Trophoblast cell (in vitro differentiated cells and primary cell): ENCODE data around the gene PIGBOS1.

Source experiments
- DNase-seq, 2 donors: peaks; one replicate each; pipeline ENCODE4 v3.0.0-alpha.2; 2016
- H2AFZ ChIP-seq: 2 replicates; pipeline ENCODE4 v1.6.1; 2013; ENCODE audit warnings: low read length, moderate library complexity, mild to moderate bottlenecking; ENCODE audit not compliant: insufficient read depth, poor library complexity
- H2AK5ac ChIP-seq: 2 replicates; pipeline ENCODE4 v1.6.1; 2013; ENCODE audit warnings: mild to moderate bottlenecking, low read length
- H2BK120ac ChIP-seq: 2 replicates; pipeline ENCODE4 v1.6.1; 2013; ENCODE audit warnings: low read length, mild to moderate bottlenecking, moderate library complexity; ENCODE audit not compliant: insufficient read depth, poor library complexity
- H2BK12ac ChIP-seq: 2 replicates; pipeline ENCODE4 v1.6.1; 2013; ENCODE audit warnings: mild to moderate bottlenecking, low read length, moderate library complexity
- H2BK5ac ChIP-seq: 2 replicates; pipeline ENCODE4 v1.6.1; 2013; ENCODE audit warnings: low read length, low read depth, moderate library complexity, mild to moderate bottlenecking; ENCODE audit not compliant: poor library complexity
- H3K14ac ChIP-seq: 2 replicates; pipeline ENCODE4 v1.6.1; 2013; ENCODE audit warnings: mild to moderate bottlenecking, low read length
- H3K18ac ChIP-seq: 2 replicates; pipeline ENCODE4 v1.6.1; 2013; ENCODE audit warnings: mild to moderate bottlenecking, low read length
- H3K23ac ChIP-seq: 2 replicates; pipeline ENCODE4 v1.6.1; 2013; ENCODE audit warnings: low read length
- H3K27ac ChIP-seq: 2 replicates; pipeline ENCODE4 v1.5.1; 2013; ENCODE audit warnings: low read depth, mild to moderate bottlenecking, inconsistent platforms, low read length, moderate library complexity
- H3K27me3 ChIP-seq: 2 replicates; pipeline ENCODE4 v1.6.1; 2013; ENCODE audit warnings: inconsistent platforms, mild to moderate bottlenecking, low read length, moderate library complexity; ENCODE audit not compliant: insufficient read depth
- H3K36me3 ChIP-seq, 2 experiments: 1 replicate in 1 of 2; 2 replicates in 1 of 2; pipeline ENCODE4 v1.6.1; 2013; ENCODE audit warnings: low read length in 2 of 2, mild to moderate bottlenecking in 2 of 2, moderate library complexity in 1 of 2; ENCODE audit not compliant: insufficient read depth in 2 of 2, control insufficient read depth in 1 of 2
- H3K4ac ChIP-seq: 2 replicates; pipeline ENCODE4 v1.6.1; 2013; ENCODE audit warnings: low read depth, mild to moderate bottlenecking, low read length, moderate library complexity
- H3K4me1 ChIP-seq, 2 experiments: 1 replicate in 1 of 2; 2 replicates in 1 of 2; pipeline ENCODE4 v1.6.1; 2013; ENCODE audit warnings: low read length in 2 of 2, mild to moderate bottlenecking in 2 of 2, moderate library complexity in 1 of 2; ENCODE audit not compliant: insufficient read depth in 2 of 2, control insufficient read depth in 1 of 2
- H3K4me2 ChIP-seq: 2 replicates; pipeline ENCODE4 v1.6.1; 2013; ENCODE audit warnings: inconsistent platforms, mild to moderate bottlenecking, low read length, moderate library complexity
- H3K4me3 ChIP-seq: 2 replicates; pipeline ENCODE4 v1.5.1; 2013; ENCODE audit warnings: mild to moderate bottlenecking, low read depth, low read length, inconsistent platforms
- H3K79me1 ChIP-seq: one replicate; pipeline ENCODE4 v1.6.1; 2013; ENCODE audit warnings: low read length
- H3K79me2 ChIP-seq: 2 replicates; pipeline ENCODE4 v1.6.1; 2013; ENCODE audit warnings: low read length, mild to moderate bottlenecking; ENCODE audit not compliant: control insufficient read depth, insufficient read depth, poor library complexity
- H3K9ac ChIP-seq: 2 replicates; pipeline ENCODE4 v1.6.1; 2013; ENCODE audit warnings: mild to moderate bottlenecking, low read length
- H3K9me3 ChIP-seq: 2 replicates; pipeline ENCODE4 v1.6.1; 2013; ENCODE audit warnings: low read depth, mild to moderate bottlenecking, control low read depth, inconsistent platforms, low read length; ENCODE audit not compliant: insufficient read depth
- H4K12ac ChIP-seq: 2 replicates; pipeline ENCODE4 v1.6.1; 2013; ENCODE audit warnings: low read depth, mild to moderate bottlenecking, low read length, moderate library complexity
- H4K8ac ChIP-seq: 2 replicates; pipeline ENCODE4 v1.6.1; 2013; ENCODE audit warnings: low read depth, mild to moderate bottlenecking, low read length, moderate library complexity
- H4K91ac ChIP-seq: one replicate; pipeline ENCODE4 v1.6.1; 2013; ENCODE audit warnings: low read depth, mild to moderate bottlenecking, low read length, moderate library complexity
- WGBS: extraction: QIAGEN DNeasy Blood & Tissue Kit; methylation state at CpG from one replicate; pipeline ENCODE4 v1.1.7; 2013; ENCODE audit warnings: missing lambda C conversion rate; ENCODE audit not compliant: insufficient read length, insufficient coverage; ENCODE audit errors: extremely low coverage; 5-methylcytosine and 5-hydroxymethylcytosine counted together

The PIGBOS1 gene

GRCh38 chr15:55267401-55268175 lies 51.3 kb downstream of the PIGBOS1 start:
- H3K9me3 ChIP-seq: no peaks in the 10 kb centered on the region
- H2BK120ac ChIP-seq: no peak overlapping the region
- H4K8ac ChIP-seq: no peak overlapping the region
- peak in 1 of 2 donors; percentile 4 for DNase-seq
- H3K36me3 ChIP-seq: no peaks in the 10 kb centered on the region
- no peak overlapping the region for H3K4me3 ChIP-seq
- H3K4ac ChIP-seq: no peak overlapping the region
- H3K23ac ChIP-seq: no peak overlapping the region
- no CpG with 5 or more reads among the region's 10 CpGs for WGBS
- H4K12ac ChIP-seq: no peak overlapping the region
- no peak overlapping the region for H3K4me2 ChIP-seq
- no peaks in the 10 kb centered on the region for H3K4me1 ChIP-seq
- H3K79me2 ChIP-seq: no peaks in the 10 kb centered on the region
- no peak overlapping the region for H3K27ac ChIP-seq
- no peak overlapping the region for H3K18ac ChIP-seq
- H2AFZ ChIP-seq: no peak overlapping the region
- no peak overlapping the region for H3K9ac ChIP-seq
- no peak overlapping the region for H2AK5ac ChIP-seq
- no peak overlapping the region for H2BK12ac ChIP-seq
- no peaks in the 10 kb centered on the region for H3K27me3 ChIP-seq
- no peak overlapping the region for H4K91ac ChIP-seq
- no peak overlapping the region for H2BK5ac ChIP-seq
- no peaks in the 10 kb centered on the region for H3K79me1 ChIP-seq
- H3K14ac ChIP-seq: no peak overlapping the region
